OCI-LY7 (cell line): ENCODE measurements around the gene CNIH3. TPM values are rescaled to one million over a fixed set of nuclear protein-coding genes. Genes with fewer than 3 reads are reported as not detected.

Experiments
- BruUV-seq: library from RNA; stranded (reverse); fragments of 400-500 nt; replicated peaks from 2 replicates; lab custom pipeline; 2021; lab: Mats Ljungman, UMichigan
- CTCF ChIA-PET: fragments of 300-600 bp; sonication (Branson Sonifier 250); formaldehyde crosslinking; loops from one replicate; lab custom pipeline; 2022; ENCODE audit warnings: antibody characterized with exemption; ENCODE audit not compliant: unreplicated experiment; lab: Charles Lee
- POLR2A ChIA-PET: fragments of 300-600 bp; sonication (Branson Sonifier 250); formaldehyde crosslinking; loops from one replicate; lab custom pipeline; 2022; ENCODE audit warnings: antibody characterized with exemption; lab: Charles Lee
- DNase-seq: peaks from one replicate; pipeline ENCODE4 v3.0.0-alpha.2; 2015; ENCODE audit warnings: low spot score
- H2AFZ ChIP-seq: fragments of 200-600 bp; sonication (generic), shearing (Covaris generic); 2 replicates; pipeline ENCODE4 v1.6.1; 2014; ENCODE audit warnings: mild to moderate bottlenecking, antibody characterized with exemption, low read length, moderate library complexity
- H3K27ac ChIP-seq: fragments of 200-600 bp; sonication (generic); 2 replicates; pipeline ENCODE4 v1.5.1; 2014; ENCODE audit warnings: mixed run types, low read depth, mild to moderate bottlenecking, moderate library complexity, low read length, inconsistent platforms; ENCODE audit not compliant: poor library complexity, severe bottlenecking
- H3K36me3 ChIP-seq: fragments of 200-600 bp; sonication (generic); 2 replicates; pipeline ENCODE4 v1.6.1; 2014; ENCODE audit warnings: mild to moderate bottlenecking, antibody characterized with exemption, low read length, moderate library complexity, mixed read lengths; ENCODE audit not compliant: insufficient read depth
- H3K4me1 ChIP-seq: fragments of 200-600 bp; sonication (generic); 2 replicates; pipeline ENCODE4 v1.5.1; 2014; ENCODE audit warnings: mild to moderate bottlenecking, low read length; ENCODE audit not compliant: insufficient read depth, poor library complexity, severe bottlenecking
- H3K4me2 ChIP-seq: fragments of 200-600 bp; sonication (generic); 2 replicates; pipeline ENCODE4 v1.6.1; 2014; ENCODE audit warnings: mild to moderate bottlenecking, low read length
- H3K4me3 ChIP-seq: fragments of 200-600 bp; sonication (generic); 2 replicates; pipeline ENCODE4 v1.5.1; 2014; ENCODE audit warnings: mild to moderate bottlenecking, low read depth, low read length; ENCODE audit not compliant: poor library complexity, severe bottlenecking
- H3K79me2 ChIP-seq: fragments of 200-600 bp; sonication (generic); 2 replicates; pipeline ENCODE4 v1.6.1; 2016; ENCODE audit warnings: low read depth, mild to moderate bottlenecking, low read length, moderate library complexity, mixed read lengths; ENCODE audit not compliant: insufficient read depth
- H3K9me2 ChIP-seq: fragments of 200-600 bp; sonication (generic); 2 replicates; pipeline ENCODE4 v1.6.1; 2016; ENCODE audit warnings: mild to moderate bottlenecking, low read length, mixed read lengths; ENCODE audit not compliant: insufficient read depth
- H3K9me3 ChIP-seq: fragments of 200-600 bp; sonication (generic); 2 replicates; pipeline ENCODE4 v1.6.1; 2014; ENCODE audit warnings: mild to moderate bottlenecking, mixed run types, low read length, mixed read lengths
- H4K20me1 ChIP-seq: fragments of 200-600 bp; sonication (generic); 2 replicates; pipeline ENCODE4 v1.6.1; 2014; ENCODE audit warnings: mild to moderate bottlenecking, antibody characterized with exemption, low read length, moderate library complexity, mixed read lengths; ENCODE audit not compliant: insufficient read depth
- EZH2phosphoT487 ChIP-seq: fragments of 200-600 bp; sonication (generic); IDR thresholded peaks from 2 replicates; pipeline ENCODE4 v1.6.1; 2018; ENCODE audit warnings: low read depth, borderline replicate concordance, mild to moderate bottlenecking, mixed run types, antibody characterized with exemption, low read length, moderate library complexity, mixed read lengths
- intact Hi-C: fragments of 100-400 bp; cut with micrococcal nuclease; formaldehyde crosslinking; loops from one replicate; pipeline ENCODE4 v1.10.0; 2022; ENCODE audit not compliant: unreplicated experiment
- total RNA-seq, 2 experiments: library from RNA; depleted of rRNA in 1 of 2; stranded (reverse); fragments of >200 nt in 1 of 2; shearing (Covaris generic) in 1 of 2; gene quantifications; 2 replicates each; pipeline ENCODE4 v1.2.3, GENCODE V29; 2014 to 2022
- TF ChIP-seq, protein P1 (sequence below): fragments of 200-600 bp; sonication (generic); conservative IDR thresholded peaks from 2 replicates; pipeline ENCODE4 v1.5.1; 2014; ENCODE audit warnings: mild to moderate bottlenecking, antibody characterized with exemption, low read length, moderate library complexity, mixed read lengths

Gene CNIH3
- total RNA-seq, 2 experiments from 2014 or later = 1.9 to 2.4 TPM

DNA sequence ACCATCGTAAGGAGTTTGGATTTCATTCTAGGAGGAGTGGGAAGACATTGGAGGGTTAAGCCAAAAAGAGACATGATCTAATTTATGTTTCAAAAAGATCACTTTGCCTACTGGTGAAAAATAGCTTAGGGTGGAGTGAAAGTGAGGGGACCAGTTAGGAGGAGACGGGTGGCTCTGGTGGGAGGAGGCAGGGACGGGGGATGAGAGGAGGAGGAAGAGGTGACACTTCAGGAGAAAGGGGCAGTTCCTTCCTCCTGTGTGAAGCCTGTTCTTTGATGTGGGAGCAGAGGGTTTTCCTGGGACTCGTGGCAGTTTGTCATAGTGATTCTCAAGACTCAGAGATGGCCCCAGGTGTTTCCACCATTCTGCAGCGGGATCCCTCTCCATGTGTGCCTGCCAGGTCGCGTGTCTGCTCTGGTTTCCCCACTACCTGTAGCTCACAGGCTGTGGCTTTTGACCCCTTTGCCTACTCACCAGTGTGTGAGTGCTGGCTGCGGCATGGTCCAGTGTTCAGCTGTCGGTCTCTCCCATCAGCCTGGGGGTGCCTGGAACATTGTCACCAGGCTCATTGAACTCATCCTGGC is 102.4 kb downstream of the CNIH3 start:
- Histone ChIP-seq H3K36me3 (no peaks in the 10 kb centered on the region), H3K4me3 (no peak overlapping the region), H3K27ac (no peak overlapping the region), H3K4me1 (no peaks in the 10 kb centered on the region), H2AFZ (no peak overlapping the region), H3K79me2 (no peaks in the 10 kb centered on the region), H3K9me3 (no peaks in the 10 kb centered on the region), H4K20me1 (no peaks in the 10 kb centered on the region), H3K9me2 (no peaks in the 10 kb centered on the region), H3K4me2 (no peak overlapping the region)
- CTCF ChIA-PET = no interaction called here
- TF ChIP-seq EZH2phosphoT487 = no peak
- TF ChIP-seq, protein P1, sequence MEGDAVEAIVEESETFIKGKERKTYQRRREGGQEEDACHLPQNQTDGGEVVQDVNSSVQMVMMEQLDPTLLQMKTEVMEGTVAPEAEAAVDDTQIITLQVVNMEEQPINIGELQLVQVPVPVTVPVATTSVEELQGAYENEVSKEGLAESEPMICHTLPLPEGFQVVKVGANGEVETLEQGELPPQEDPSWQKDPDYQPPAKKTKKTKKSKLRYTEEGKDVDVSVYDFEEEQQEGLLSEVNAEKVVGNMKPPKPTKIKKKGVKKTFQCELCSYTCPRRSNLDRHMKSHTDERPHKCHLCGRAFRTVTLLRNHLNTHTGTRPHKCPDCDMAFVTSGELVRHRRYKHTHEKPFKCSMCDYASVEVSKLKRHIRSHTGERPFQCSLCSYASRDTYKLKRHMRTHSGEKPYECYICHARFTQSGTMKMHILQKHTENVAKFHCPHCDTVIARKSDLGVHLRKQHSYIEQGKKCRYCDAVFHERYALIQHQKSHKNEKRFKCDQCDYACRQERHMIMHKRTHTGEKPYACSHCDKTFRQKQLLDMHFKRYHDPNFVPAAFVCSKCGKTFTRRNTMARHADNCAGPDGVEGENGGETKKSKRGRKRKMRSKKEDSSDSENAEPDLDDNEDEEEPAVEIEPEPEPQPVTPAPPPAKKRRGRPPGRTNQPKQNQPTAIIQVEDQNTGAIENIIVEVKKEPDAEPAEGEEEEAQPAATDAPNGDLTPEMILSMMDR = no peak
- DNase-seq = no peak
- POLR2A ChIA-PET = interaction anchor here (1.0 to 1.5 kb wide), 2 partner anchors 47 to 62 kb away, joined by 3 to 8 read pairs; no protein-coding TSS in a partner anchor
- intact Hi-C loops = no loop called here
- BruUV-seq = no TSS peak

- Histone ChIP-seq H2AFZ (no peak overlapping the region), H3K4me1 (no peaks in the 10 kb centered on the region), H3K9me2 (no peaks in the 10 kb centered on the region), H3K4me3 (no peak overlapping the region), H3K79me2 (no peaks in the 10 kb centered on the region), H3K27ac (no peak overlapping the region), H4K20me1 (no peaks in the 10 kb centered on the region), H3K9me3 (no peaks in the 10 kb centered on the region), H3K4me2 (no peak overlapping the region), H3K36me3 (no peaks in the 10 kb centered on the region)
- no peak for DNase-seq
- intact Hi-C loops = no loop called here
- CTCF ChIA-PET = no interaction called here
- no peak for TF ChIP-seq EZH2phosphoT487
- TF ChIP-seq, protein P1 = no peak
- BruUV-seq = no TSS peak
- POLR2A ChIA-PET = interaction anchor here (0.6 to 1.5 kb wide), 2 partner anchors 61 to 242 kb away, joined by 3 to 8 read pairs; no protein-coding TSS in a partner anchor
Measured at GRCh38 chr1:224719716-224720115, 103.6 kb downstream of the CNIH3 start.

DNA sequence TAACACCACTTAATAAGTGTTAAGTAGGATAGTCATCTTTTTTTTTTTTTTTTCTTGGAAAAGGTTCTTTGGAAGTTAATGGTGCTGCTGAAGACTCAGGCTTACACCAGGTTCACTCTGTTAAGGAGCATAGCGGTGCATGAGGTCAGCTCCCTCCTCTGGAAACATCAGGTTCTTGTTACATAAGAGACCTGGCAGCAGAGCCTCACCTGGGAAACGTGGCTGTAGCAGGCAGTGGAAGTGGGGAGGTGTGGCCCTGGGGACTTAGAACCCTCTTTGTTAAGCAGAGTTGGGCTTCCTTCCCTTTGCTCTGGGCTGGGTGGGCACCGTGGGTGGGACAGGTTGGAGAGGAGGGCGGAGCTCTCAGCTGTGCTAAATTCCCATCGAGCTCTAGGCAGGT is 104.1 kb downstream of the CNIH3 start:
- BruUV-seq = no TSS peak
- Histone ChIP-seq H3K9me2 (no peaks in the 10 kb centered on the region), H3K79me2 (no peaks in the 10 kb centered on the region), H3K4me3 (no peak overlapping the region), H3K27ac (no peak overlapping the region), H4K20me1 (no peaks in the 10 kb centered on the region), H3K36me3 (no peaks in the 10 kb centered on the region), H3K4me1 (no peaks in the 10 kb centered on the region), H3K9me3 (no peaks in the 10 kb centered on the region), H3K4me2 (no peak overlapping the region), H2AFZ (no peak overlapping the region)
- intact Hi-C loops = no loop called here
- CTCF ChIA-PET = no interaction called here
- no peak for DNase-seq
- TF ChIP-seq EZH2phosphoT487 = no peak
- TF ChIP-seq, protein P1 = no peak
- POLR2A ChIA-PET = interaction anchor here (0.6 to 1.5 kb wide), 2 partner anchors 61 to 242 kb away, joined by 3 to 8 read pairs; no protein-coding TSS in a partner anchor
